ENCODE measurements around the gene COBLL1. TPM values are rescaled to one million over a fixed set of nuclear protein-coding genes. Genes with fewer than 3 reads are reported as not detected.
"Not testable (repeated sequence)": the region's sequence is repeated elsewhere in the genome, so short reads cannot be mapped to it uniquely, and the experiment has no call there.

COBLL1 gene
- total RNA-seq, 4 donors from 2014 or later, result 43.2 to 97.3 (median 68.6) TPM

GRCh38 chr2:164764474-164764873 is 77.1 kb downstream of the COBLL1 start:
- 93 to 98% methylated on average over 1 of the region's 1 CpG for WGBS, 2 donors
- TF ChIP-seq CTCF (IDR thresholded peaks at IDR 0.05) (no peak), POLR2A (IDR thresholded peaks at IDR 0.05) (no peak)
- intact Hi-C loops (cut with DNase I; ENCODE audit: low total_unique reads), result no loop called here
- no peak overlapping the region for H3K4me3 ChIP-seq (ENCODE audit: low read depth, poor library complexity, severe bottlenecking)
- DNase-seq (ENCODE audit: low spot score in 2 of 2), result no peak

- no peak for DNase-seq (ENCODE audit: low spot score in 2 of 2)
- intact Hi-C loops (cut with DNase I; ENCODE audit: low total_unique reads), result no loop called here
- WGBS, 2 donors, result 97 to 99% methylated on average over 5 of the region's 5 CpGs
- no peak for TF ChIP-seq POLR2A (IDR thresholded peaks at IDR 0.05)
- no peak for TF ChIP-seq CTCF (IDR thresholded peaks at IDR 0.05)
- no peak overlapping the region for H3K4me3 ChIP-seq (ENCODE audit: low read depth, poor library complexity, severe bottlenecking)
These were observed 78.2 kb downstream of the COBLL1 start for GRCh38 chr2:164763431-164763830.

GRCh38 chr2:164761737-164762460 is 79.7 kb downstream of the COBLL1 start:
- no peak overlapping the region for H3K4me3 ChIP-seq (ENCODE audit: low read depth, poor library complexity, severe bottlenecking)
- no peak for TF ChIP-seq CTCF (IDR thresholded peaks at IDR 0.05)
- TF ChIP-seq POLR2A (IDR thresholded peaks at IDR 0.05), result no peak
- no peak for DNase-seq (ENCODE audit: low spot score in 2 of 2)
- 54 to 56% methylated on average over 1 of the region's 1 CpG for WGBS, 2 donors
- intact Hi-C loops (cut with DNase I; ENCODE audit: low total_unique reads), result no loop called here

- not testable (repeated sequence) for DNase-seq (ENCODE audit: low spot score in 2 of 2)
These were observed 80.4 kb downstream of the COBLL1 start for GRCh38 chr2:164761201-164761600.

GRCh38 chr2:164760179-164760578 is 81.4 kb downstream of the COBLL1 start:
- no peak overlapping the region for H3K4me3 ChIP-seq (ENCODE audit: low read depth, poor library complexity, severe bottlenecking)
- no peak for DNase-seq (ENCODE audit: low spot score in 2 of 2)
- 73 to 86% methylated on average over 2 of the region's 2 CpGs for WGBS, 2 donors
- TF ChIP-seq POLR2A (IDR thresholded peaks at IDR 0.05) (no peak), CTCF (IDR thresholded peaks at IDR 0.05) (no peak)
- intact Hi-C loops (cut with DNase I; ENCODE audit: low total_unique reads), result no loop called here

More at GRCh38 chr2:164761201-164761600, 80.4 kb downstream of the COBLL1 start:
- WGBS, 2 donors, result 60 to 70% methylated on average over 9 of the region's 9 CpGs
- H3K4me3 ChIP-seq (ENCODE audit: low read depth, poor library complexity, severe bottlenecking); intact Hi-C loops (cut with DNase I; ENCODE audit: low total_unique reads): not testable (repeated sequence)

GRCh38 chr2:164757934-164758695 is 83.5 kb downstream of the COBLL1 start:
- intact Hi-C loops (cut with DNase I; ENCODE audit: low total_unique reads), result no loop called here
- H3K4me3 ChIP-seq (ENCODE audit: low read depth, poor library complexity, severe bottlenecking), result no peak overlapping the region
- no peak for DNase-seq (ENCODE audit: low spot score in 2 of 2)
- WGBS, 2 donors, result 84 to 85% methylated on average over 2 of the region's 2 CpGs
- TF ChIP-seq POLR2A (IDR thresholded peaks at IDR 0.05) (no peak), CTCF (IDR thresholded peaks at IDR 0.05) (no peak)

Data from lower leg skin (tissue), 4 donors.